GM11168 (cell line): Measurements from ENCODE around the gene INSRR.

ENCODE experiments used
- in situ Hi-C: fragments of 300-500 bp; cut with MboI; formaldehyde crosslinking; loops from one replicate; pipeline ENCODE4 v1.12.0; 2022; ENCODE audit warnings: low sequenced_read_pairs; ENCODE audit not compliant: unreplicated experiment

INSRR gene

DNA sequence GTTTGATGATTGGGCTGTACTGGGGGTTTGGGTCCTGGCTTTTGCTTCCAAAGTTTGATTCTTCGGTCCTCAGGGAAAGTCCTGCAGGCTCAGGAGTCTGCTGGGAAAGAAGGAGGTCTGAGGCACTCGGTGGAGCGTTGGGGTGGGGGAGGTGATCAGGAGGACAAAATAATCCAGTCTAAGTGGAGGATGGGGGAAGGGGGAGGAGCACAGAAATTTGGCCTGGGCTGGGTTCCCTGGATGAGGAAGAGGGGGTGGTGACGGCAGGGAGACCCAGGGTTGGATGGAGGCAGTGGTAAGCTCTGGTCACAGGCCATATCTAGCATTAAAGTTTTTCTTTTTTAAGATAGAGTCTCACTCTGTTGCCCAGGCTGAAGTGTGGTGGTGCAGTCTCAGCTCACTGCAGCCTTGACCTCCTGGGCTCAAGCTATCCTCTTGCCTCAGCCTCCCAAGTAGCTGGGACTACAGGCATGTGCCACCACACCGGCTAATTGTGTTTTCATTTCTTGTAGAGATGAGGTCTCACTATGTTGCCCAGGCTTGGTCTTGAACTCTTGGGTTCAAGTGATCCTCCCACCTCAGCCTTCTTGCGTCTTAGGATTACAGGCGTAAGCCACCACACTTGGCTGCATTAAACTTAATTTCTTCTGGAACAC, 49.1 kb downstream of the INSRR start:
- in situ Hi-C loops, result no loop called here

DNA sequence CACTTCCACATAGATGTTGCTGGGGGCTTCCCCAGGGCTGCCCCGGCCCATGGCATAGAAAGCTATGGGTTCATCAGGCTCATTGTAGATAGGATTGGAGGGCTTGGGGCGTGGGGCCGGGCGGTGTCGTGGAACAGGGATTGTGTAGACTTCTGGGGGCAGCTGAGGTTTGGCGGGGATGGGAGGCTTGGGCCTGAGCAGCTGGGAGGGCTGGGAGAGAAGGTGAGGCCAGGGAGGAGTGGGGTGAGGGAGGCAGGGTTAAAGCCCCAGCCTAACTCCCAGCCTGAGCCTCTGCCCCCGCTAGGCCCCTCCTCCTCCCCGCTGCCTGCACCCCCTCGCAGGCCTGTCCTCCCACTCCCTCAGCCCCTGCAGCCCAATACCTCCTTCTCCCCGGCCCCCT, 49.6 kb downstream of the INSRR start:
- in situ Hi-C loops, result no loop called here

DNA sequence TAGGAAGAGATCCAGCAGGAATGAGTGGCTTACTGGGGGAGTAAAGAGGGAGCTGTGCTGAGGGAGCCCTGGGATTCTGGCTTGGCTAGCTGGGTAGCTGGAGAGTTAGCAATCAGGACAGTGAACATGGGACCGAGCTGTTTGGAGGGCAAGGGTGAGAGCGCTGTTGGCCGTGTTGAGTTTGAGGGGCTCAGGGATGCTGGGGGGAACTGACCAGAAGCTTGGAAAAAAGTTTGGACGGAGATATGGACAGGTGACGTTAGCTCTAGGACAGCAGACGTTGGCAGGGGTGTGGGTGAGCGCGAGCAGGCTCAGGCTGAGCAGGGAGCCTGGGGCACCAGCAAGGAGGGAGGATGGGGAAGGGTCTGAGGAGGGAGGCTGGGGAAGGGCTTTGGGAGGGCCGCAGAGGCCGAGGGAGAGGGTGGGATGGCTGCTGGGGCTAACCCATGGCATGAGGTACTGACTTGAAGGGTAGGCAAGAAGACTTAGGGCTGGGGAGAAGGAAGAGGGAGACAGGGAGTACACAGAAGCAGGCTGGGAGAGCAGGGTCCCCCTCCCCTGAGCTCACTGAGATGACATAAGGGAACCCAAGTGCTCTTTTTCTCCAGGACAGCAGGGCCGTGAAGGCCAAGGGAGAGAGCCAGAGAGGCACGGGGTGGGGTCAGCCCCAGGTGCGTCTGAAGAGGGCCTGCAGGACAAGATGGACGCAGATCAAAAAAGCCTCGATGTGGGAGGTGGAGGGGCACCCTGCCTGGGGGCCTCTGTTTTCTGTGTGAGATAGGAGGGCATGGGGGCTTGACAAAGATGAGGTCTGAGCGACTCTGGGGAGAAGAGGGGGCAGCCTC, 50.5 kb downstream of the INSRR start:
- in situ Hi-C loops, result no loop called here

DNA sequence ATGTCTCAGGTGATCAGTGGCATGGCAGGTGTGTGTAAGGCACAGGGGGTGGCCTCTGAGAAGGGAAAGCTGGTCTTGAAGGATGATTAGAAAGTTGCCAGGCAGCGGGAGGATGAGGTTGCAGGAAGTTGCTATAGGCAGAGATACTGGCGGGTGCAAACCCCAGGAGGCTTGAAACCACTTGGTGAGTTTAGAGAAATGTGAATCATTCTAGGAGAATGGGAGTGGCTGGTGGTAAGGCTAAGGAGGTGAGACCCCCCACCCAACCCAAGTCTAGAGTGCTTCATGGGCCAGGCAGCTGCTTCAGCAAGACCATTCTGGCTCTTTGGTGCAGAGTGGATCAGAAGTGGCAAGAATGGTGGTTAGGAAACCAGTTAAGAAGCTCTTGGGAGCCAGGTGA, 51.3 kb downstream of the INSRR start:
- in situ Hi-C loops, result no loop called here

DNA sequence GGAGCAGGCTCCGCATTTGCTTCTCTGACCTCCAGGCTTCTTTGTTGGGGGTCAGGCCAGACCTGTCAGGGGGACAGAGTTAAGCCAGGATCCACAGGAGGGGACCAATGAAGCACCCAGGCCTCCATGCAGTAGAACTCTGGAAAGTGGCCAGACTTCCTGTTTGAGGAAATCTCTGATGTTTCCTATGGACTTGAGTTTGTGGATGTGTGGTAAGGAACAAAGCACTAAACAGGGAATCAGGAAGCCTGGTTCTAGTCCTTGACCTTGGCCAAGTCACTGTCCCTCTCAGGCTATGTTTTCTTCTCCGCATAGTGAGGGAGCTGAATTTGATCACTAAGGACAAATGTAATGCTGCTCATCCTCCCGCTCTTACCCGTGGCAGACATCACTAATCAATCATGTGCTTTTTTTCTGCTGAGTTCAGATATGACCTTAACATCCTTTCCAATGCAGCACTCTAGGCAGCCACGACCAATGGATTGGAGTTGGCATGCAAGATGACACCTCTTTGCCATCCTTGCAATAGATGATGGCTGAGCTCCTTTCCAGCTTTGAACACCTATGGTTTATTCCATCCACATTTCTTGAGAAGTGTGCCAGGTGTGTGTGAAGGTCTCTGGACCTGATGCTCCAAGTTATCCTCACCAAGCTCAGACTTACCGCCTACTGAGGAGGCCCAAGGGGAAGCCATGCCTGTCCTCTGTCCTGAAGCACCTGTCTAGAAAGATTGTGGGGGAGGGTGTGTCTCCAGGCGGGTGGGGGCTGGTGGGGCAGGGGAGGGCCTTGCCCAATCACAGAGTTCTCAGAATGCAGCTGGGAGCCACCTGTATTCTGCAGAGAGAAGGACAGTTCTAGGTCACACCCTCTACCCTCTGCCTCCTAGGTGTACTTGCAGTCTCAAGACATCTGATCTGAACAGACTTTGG, 52.1 kb downstream of the INSRR start:
- in situ Hi-C loops, result no loop called here

DNA sequence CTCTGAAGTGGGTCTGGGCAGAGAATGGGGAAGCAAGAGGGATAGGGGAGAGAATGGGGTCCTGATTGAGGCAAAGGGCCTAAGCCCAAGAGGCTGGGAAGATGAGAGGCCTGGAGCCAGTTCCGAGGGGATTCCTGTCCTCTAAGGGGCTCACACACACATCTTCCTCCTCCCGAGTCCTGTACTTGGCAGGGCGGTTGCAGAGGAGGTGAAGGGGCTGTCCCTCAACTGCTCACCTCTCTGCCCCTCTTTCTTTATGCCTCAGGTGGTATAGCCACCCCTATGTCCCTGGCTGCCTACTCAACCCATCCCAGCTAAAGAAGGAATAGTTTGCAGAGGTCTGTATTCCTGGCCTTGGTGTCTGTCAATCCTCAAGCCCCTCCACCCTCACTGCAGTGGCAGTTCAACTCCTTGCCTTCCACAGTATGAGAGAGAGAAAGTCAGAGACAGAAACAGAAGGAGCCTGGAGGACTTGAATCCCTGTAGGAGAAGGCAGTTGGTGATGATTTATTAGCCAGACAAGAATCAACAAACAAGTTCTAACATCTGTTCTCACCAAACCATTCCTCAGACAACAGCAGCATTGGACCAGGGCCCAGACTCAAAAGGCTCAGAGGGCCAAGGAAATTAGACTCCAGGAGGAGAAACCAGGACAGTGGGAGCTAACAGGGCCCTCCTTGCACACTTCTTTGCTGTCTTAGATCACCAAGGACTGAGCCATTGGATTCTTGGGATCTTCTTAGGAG, 53.0 kb downstream of the INSRR start:
- in situ Hi-C loops, result no loop called here

DNA sequence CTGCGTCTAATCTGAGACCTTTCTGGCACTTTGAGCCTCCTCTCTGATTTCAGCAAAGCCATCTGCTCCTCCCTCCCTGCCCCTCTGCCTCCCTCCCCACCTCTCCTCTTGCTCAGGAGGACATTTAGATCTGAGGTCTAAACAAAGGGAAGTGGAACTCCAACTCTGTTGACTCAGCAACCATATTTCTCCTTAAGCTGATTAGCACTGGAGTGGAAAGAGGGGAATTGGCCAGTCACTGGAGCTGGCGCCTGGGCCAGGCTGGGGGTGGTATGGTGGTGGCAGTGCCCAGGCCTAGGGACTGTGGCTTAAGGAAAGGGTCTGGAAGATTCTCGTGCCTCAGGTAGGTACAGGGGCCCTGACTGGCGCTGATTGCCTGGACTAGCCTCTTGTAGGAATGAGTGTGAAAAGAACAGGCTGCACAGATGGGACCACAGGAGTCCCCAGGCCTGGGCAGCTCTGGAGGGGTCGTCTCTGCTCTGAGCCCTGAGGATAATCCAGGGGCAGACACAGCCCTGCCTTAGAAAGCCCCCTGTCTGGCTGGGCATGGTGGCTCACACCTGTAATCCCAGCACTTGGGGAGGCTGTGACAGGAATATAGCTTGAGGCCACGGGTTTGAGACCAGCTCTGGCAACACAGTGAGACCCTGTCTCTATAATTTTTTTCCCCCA, 54.2 kb downstream of the INSRR start:
- in situ Hi-C loops, result no loop called here

DNA sequence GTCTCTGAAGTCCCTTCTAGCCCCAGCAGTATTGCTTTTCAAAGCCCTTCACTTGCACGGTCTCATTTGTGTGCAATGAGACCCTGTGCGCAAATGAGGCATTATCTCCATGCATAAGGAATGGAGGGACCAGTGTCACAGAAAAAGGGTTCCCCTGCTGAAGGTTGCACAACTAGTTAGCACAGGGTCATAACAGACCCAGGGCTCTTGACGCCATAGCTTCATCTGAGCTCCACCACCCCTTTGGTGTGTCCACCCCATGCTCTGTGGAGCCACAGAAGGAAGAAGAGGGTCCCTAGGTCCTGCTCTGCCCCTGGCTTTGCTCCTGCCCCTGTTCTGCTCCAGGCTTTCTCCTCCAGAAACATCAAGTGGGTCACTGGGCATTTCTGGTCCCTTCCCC, 54.9 kb downstream of the INSRR start:
- in situ Hi-C loops, result no loop called here

DNA sequence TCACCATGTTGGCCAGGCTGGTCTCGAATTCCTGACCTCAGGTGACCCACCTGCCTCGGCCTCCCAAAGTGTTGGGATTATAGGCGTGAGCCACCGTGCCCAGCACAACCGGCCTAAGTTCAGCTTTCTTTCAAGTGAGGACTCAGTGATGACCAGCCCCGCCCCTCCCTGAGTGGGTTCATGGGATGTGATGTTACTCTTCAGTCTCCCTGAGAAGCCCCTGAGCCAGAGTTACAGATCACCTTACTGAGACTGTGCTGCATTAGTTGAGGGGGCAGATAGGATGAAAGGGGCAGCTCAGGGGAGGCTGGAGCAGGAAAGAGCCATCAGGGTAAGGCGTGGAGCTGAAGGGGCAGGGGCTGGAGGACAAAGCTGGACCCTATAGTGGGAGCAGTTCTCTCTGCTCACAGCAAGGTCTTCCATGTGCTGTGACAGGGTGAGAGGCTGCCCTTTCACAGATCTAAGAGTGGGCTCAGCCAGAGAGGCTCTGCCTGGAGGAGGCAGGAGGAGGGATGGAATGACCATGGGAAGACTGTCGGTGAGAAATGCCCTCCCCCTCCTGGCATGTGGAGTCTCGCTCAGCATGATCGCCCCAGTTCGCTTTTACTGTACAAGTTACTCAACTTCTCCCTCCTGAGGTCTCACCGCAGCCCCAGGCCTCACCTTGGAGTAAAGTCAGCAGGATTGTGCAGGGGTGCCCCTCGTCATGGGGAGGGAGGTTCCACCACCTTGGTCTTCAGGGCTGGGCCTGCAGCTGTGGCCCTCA, 55.6 kb downstream of the INSRR start:
- in situ Hi-C loops, result no loop called here

DNA sequence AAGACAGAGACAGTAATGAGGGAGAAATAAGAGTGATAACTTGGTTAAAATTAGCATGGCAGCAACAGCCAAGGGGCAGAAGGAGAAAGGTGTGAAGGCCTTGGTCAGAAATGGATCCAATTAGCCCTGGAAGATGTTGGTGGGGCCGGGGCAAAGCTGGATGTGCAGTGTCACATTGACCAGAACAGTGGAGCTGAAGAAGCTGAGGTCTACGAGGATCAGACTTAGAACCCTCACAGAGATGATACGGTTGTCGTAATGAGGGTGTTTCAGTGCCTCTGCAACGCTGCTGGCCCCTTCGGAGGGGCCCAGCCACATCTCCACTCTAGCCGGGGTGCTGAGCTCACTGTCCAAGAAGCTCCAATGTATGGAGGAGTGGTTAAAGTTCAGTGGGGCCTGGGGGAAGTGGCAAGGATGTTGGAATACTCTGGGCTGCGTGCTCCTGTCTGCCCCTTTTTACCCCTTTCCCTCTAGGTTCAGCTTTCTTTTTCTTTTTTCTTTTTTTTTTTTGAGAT, 56.4 kb downstream of the INSRR start:
- in situ Hi-C loops, result no loop called here

DNA sequence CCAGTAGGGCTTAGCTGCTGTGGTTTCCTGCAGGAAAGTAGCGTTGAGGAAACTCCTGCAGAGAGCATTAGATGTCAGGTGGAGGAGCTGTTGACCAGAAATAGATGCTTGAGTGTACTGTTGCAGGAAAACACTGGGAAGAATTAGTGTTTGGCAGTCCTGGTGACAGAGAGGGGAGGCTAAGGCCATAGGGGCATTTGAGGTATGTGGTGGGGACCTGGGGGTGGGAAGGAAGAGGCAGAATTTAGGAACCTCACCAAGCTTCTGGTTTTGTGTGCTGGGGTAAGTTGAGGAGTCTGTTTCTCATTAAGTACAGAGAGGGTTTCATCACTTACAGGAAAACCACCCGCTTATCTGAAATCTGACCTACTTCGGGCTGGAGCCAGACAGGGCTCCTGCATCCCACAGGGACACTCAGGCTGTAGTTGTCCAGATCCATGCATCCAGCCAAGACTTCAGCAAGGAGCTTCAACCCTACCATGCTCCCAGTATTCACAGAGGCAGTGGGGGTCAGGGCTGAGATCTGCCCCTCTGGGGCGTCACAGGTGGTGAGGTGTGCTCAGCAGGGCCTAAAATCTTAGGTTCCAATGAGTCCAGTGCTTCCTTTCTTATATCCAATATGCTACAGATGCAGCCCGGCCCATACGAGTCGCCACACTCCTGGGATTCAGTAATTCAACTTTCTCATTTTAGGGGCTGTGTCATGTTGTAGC, 57.4 kb downstream of the INSRR start:
- in situ Hi-C loops, result no loop called here

DNA sequence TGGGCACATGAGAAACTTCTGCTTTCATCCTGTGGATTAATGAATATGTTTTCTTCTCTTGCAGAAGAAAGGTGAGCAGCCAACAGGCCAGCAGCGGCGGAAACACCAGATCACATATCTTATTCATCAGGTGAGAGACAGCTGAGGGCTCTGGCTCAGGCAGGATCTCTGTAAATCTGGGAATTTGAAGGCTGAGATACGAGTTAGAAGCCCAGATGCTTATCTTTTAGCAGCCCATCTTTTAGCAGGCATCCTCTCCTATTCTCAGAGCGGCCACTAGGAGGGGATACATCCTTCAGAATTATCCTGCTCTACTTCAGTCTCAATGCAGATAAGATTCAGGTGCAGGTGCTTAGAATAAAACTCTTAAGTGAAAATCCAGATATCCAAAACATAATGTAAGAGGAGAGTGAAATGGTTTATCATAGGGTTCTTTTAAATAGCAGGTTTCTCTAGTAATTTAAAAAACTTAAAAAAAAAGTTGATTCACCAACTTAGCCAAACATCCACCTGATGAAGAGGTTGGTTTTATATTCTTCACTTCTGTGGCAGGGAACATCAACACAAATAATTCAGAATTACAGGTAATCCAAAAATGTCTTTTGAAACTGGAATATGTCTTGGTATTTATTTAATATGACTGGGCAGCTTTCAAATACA, 61.6 kb downstream of the INSRR start:
- in situ Hi-C loops, result no loop called here

DNA sequence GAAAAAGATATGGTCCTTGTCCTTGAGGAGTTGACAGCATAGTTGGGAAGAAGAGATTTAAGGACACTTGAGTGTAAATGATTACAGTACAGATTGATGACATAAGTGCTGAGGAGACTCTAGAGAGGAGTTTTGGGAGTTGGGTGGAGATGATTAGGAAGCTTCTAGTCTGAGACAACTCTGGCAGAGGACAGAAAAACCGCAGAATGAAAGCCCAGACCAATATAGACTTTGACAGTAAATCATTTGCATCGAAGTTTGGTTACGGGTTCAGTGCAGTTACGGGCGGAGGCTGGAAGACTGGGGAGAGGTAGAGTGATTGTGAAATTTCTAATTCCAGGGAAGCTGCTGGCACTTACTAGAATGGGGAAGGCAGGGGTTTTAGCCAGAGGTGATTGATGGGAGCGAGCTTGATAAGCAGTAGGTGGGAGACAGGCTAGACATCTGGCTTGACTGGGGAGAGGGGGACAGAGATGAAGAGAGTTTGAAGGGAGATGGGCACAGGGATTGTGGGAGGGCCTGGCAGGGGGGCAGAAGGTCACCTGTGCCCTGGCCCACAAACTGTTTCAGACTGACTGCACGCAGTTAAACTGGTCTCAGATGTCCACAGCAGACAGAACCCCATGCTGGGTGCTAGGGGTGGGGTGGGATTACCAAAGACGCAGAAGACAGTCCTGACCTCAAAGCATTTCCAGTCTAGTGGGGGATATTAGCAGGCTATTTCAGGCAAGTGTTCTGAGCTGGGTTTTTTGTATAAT, 62.4 kb downstream of the INSRR start:
- in situ Hi-C loops, result no loop called here

DNA sequence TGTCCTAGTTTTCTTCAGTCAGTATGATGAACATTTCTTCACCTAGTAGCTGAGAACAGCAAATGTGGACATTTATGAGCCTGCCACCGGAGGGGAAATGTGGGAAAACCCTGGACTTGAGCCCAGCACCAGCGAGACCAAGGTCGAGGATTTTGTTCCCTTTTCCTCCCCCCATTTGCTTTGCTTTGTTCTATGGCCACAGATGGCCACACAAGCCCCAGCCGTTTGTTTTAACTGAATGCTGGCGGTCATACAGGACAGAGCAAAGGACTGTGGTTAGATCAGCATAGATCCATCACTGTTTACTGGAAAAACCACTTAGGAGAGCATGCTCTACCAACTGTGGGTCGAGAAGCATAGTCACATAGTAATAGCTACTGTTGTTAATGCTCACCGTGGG, 63.1 kb downstream of the INSRR start:
- in situ Hi-C loops, result no loop called here

DNA sequence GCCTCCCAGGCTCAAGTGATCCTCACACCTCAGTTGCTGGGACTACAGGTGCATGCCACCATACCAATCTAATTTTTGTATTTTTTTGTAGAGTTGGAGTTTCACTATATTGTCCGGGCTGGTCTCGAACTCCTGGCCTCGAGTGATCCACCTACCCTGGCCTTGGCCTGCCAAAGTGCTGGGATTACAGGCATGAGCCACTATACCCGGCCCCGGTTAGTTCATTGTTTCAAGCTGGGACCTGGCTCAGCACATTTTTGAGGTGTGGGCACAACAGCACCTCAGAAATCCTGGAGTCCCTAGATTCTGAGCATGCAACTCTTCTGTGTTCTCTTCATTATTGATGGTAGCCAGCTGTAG, 63.6 kb downstream of the INSRR start:
- in situ Hi-C loops, result no loop called here

DNA sequence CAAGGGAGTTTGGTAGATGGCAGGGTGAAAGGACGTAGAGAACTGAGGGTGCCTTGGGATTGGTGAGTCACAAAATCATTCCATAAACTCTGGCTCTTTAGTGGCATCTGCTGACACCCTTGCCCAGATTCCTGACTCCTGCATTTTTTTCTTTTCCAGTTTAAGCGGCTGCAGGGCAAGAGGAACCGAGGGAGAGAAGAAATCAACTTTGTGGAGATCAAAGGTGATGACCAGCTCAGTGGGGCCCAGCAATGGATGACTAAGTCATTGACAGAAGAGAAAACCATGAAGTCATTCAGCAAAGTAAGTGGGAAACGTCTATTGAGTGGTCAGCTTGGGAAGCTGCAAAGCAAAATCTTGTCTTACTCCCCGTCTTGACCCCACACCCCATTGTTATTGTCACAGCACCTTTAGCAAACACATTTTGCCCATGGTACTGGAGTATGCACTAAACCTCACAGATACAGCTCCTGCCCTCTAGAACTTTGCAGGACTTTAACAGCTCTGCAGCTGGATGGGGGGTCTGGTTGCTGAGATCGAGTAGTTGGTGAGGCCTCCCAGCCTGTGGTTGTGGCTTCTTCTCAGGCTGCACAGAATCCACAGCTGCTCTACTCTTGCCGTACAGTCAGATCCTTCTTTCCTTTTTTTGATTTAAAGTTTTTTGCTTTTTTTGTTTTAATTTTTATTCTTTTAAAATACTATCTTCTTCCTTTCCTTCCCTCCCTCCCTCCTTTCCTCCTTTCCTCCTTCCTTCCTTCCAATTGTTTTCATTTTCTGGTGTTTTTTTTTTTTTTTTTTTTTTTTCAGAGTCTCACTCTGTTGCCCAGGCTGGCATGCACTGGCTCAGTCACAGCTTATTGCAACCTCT, 64.2 kb downstream of the INSRR start:
- in situ Hi-C loops, result no loop called here
